ENCODE data around the gene KIF17.

DNA sequence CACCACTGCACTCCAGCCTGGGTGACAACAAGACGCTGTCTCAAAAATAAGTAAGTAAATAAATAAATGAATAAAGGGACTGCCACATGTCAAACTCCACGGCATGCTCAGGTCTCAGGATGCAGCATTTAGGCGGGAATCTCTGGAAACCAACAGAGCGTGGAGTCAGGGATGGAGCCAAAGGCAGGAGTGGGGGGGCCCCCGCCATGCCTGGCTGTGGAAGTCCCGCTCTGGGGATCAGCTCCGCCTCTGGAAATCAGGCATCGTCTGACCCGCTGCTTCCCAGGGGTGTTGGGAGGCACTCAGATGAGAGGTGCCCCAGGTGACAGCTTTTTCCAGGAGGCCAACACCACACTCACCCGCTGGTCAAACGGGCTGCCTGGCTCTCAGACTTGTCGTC, 20.2 kb downstream of the KIF17 start:
- TF ChIP-seq, protein P1, sequence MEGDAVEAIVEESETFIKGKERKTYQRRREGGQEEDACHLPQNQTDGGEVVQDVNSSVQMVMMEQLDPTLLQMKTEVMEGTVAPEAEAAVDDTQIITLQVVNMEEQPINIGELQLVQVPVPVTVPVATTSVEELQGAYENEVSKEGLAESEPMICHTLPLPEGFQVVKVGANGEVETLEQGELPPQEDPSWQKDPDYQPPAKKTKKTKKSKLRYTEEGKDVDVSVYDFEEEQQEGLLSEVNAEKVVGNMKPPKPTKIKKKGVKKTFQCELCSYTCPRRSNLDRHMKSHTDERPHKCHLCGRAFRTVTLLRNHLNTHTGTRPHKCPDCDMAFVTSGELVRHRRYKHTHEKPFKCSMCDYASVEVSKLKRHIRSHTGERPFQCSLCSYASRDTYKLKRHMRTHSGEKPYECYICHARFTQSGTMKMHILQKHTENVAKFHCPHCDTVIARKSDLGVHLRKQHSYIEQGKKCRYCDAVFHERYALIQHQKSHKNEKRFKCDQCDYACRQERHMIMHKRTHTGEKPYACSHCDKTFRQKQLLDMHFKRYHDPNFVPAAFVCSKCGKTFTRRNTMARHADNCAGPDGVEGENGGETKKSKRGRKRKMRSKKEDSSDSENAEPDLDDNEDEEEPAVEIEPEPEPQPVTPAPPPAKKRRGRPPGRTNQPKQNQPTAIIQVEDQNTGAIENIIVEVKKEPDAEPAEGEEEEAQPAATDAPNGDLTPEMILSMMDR (IDR thresholded peaks at IDR 0.05; ENCODE audit: insufficient read depth, low read depth, low read length) = no peak
- TF ChIP-seq EZH2 (IDR thresholded peaks at IDR 0.05; ENCODE audit: insufficient read depth, low read length) = no peak
